ENCODE results near the gene ANKHD1.

DNA sequence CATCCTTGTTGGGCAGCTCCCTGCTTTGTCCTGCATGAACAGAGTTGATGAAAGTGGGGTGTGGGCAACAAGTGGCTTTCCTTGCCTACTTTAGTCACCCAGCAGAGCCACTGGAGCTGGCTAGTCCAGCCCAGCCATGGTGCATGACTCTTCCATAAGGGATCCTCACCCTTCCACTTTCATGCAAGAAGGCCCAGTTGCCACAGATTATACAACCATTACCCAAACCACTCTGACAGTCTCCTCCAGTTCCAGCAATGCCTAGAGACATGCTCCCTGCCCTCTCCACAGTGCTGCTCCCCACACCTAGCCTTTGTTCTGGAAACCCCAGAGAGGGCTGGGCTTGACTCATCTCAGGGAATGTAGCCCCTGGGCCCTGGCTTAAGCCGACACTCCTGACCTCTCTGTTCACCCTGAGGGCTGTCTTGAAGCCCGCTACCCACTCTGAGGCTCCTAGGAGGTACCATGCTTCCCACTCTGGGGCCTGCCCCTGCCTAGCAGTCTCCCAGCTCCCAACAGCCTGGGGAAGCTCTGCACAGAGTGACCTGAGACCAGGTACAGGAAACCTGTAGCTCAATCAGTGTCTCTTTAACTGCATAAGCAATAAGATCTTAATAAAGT lies 166.9 kb downstream of the ANKHD1 start:
- TF ChIP-seq, protein P1, sequence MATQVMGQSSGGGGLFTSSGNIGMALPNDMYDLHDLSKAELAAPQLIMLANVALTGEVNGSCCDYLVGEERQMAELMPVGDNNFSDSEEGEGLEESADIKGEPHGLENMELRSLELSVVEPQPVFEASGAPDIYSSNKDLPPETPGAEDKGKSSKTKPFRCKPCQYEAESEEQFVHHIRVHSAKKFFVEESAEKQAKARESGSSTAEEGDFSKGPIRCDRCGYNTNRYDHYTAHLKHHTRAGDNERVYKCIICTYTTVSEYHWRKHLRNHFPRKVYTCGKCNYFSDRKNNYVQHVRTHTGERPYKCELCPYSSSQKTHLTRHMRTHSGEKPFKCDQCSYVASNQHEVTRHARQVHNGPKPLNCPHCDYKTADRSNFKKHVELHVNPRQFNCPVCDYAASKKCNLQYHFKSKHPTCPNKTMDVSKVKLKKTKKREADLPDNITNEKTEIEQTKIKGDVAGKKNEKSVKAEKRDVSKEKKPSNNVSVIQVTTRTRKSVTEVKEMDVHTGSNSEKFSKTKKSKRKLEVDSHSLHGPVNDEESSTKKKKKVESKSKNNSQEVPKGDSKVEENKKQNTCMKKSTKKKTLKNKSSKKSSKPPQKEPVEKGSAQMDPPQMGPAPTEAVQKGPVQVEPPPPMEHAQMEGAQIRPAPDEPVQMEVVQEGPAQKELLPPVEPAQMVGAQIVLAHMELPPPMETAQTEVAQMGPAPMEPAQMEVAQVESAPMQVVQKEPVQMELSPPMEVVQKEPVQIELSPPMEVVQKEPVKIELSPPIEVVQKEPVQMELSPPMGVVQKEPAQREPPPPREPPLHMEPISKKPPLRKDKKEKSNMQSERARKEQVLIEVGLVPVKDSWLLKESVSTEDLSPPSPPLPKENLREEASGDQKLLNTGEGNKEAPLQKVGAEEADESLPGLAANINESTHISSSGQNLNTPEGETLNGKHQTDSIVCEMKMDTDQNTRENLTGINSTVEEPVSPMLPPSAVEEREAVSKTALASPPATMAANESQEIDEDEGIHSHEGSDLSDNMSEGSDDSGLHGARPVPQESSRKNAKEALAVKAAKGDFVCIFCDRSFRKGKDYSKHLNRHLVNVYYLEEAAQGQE (IDR thresholded peaks at IDR 0.05; ENCODE audit: insufficient replicate concordance, low read depth): no peak
- TF ChIP-seq, protein P2, sequence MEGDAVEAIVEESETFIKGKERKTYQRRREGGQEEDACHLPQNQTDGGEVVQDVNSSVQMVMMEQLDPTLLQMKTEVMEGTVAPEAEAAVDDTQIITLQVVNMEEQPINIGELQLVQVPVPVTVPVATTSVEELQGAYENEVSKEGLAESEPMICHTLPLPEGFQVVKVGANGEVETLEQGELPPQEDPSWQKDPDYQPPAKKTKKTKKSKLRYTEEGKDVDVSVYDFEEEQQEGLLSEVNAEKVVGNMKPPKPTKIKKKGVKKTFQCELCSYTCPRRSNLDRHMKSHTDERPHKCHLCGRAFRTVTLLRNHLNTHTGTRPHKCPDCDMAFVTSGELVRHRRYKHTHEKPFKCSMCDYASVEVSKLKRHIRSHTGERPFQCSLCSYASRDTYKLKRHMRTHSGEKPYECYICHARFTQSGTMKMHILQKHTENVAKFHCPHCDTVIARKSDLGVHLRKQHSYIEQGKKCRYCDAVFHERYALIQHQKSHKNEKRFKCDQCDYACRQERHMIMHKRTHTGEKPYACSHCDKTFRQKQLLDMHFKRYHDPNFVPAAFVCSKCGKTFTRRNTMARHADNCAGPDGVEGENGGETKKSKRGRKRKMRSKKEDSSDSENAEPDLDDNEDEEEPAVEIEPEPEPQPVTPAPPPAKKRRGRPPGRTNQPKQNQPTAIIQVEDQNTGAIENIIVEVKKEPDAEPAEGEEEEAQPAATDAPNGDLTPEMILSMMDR (IDR thresholded peaks at IDR 0.05; ENCODE audit: insufficient read depth, low read length): no peak
- TF ChIP-seq POLR2AphosphoS5 (IDR thresholded peaks at IDR 0.05; ENCODE audit: low read depth) (no peak), GABPA (IDR thresholded peaks at IDR 0.05; ENCODE audit: low read depth) (no peak), SPI1 (IDR thresholded peaks at IDR 0.05; ENCODE audit: borderline replicate concordance, low read depth) (no peak)
